ENCODE measurements around the gene MDFIC. TPM values are rescaled to one million over a fixed set of nuclear protein-coding genes. Genes with fewer than 3 reads are reported as not detected.

Gene MDFIC
- total RNA-seq, 1 donor from 2014 or later = 46.8 TPM

DNA sequence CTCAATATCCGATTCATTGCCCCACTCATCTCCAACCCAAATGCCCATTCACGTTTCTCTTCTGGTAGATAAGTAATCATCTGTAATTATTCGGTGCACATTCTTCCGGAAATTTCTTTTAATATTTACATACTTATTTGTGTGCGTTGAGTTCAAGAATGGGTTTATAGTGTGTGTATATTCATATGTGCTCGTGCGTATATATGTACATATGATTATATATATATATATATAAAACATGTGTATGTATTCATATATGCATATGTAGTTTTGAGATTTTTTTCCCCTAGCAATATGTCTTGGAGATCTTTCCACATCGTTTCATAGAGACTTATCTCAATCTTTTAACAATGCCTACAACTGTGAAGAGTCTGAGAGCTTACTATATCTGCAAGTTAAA, 118.2 kb downstream of the MDFIC start:
- DNase-seq = no peak

DNA sequence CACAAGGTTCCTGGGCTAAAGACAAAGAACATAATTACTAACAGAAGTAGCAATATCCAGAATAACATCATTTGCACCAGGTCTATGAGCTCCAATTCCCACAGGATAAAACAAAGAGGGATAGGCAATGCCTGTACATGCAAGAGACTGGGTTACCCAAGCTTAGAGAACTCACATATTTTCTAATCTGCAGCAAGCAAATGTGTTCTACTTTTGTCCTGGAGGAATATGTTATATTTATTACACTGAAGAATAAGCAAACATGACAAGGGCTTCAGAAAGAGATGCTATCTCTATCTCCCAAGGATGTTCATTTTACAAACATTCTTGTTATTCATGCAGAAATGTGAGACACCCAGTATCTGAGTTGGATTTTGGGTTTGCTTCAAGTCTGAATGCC, 118.6 kb downstream of the MDFIC start:
- DNase-seq = no peak

DNA sequence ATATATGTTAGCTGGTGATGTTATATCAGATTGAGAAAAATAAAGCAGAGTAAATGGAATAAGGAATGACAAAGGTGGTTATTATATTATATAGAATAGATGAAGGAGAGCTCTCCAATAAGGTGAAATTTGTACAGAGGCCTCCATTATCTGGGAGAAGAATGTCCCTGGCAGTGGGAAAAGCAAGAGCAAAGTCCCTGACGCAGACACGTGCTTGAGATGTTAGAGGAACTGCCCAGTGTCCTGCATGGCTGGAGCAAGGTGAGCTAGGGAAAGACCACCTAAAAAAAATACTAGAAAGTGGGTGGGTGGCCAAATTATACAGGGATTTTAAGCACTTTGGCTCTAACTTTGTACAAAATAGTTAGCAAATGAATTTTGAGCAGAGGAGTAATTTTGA, 120.7 kb downstream of the MDFIC start:
- DNase-seq = no peak

DNA sequence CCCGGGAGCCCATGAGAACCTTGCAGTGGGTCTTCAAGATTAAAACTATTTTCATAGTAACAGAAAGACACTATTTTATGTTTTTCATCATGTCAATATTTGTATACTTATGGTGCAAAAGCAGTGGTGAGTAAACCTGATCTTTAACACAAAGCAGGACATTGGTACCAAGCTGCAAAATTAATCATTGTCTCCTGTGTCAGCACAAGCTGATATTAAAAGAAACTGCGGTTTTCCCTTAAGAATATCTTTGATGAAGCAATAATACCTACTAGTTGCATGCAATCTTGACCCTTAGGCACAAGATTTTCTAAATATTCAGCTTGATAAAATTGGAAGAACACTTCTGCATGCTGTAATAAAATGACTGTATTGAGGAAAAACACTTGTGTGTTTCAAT, 121.7 kb downstream of the MDFIC start:
- DNase-seq = no peak

DNA sequence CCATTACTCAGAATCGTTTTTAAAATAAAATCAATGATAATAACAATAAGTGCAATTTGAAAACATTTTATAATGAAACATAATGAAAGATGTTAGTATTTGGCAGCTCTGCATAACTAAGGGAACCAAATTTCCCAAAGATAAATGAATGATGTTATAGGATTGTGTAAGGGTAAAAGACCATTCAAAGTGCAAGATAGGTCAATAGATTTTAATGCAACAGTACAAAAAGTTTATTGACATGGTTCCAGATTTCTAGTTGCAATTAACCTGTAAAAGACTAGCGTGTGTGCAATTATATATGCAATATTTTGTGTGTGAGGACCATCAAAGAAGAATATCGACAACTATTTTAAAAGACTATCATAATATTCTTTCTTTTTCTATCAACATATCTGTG, 122.3 kb downstream of the MDFIC start:
- DNase-seq = no peak

DNA sequence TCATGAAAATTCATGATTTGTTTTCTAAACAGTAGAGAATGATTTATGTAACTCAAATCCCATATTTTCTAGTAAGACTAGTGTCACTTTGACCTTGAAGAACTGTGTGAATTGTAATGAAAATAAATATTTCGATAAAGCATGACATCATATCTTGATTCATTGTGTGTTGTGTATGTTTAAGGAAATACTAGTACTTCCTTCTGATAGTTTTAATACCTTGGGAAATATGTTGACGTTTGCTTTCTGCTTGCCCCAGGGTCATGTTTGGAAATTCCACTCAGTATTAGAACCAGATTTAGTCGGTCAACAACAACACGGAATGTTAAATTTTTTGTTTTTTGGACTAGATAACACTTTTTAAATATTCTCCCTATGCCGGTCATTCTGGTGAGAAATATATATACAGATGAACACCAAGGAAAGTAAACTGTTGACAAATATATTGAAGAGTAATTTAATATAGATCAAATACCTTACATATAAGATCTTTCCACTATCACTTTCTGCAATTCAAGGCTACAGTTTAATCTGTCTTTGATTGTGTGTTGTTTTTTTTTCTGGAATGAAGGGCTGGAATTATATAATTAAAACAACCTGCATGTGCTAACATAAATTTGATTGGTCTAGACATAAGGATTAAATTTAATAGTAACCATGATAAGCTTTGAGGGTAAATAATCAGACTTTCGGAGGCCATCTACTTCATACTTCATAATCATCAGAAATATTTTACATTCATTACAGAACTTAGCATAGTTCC, 126.2 kb downstream of the MDFIC start:
- DNase-seq = no peak

DNA sequence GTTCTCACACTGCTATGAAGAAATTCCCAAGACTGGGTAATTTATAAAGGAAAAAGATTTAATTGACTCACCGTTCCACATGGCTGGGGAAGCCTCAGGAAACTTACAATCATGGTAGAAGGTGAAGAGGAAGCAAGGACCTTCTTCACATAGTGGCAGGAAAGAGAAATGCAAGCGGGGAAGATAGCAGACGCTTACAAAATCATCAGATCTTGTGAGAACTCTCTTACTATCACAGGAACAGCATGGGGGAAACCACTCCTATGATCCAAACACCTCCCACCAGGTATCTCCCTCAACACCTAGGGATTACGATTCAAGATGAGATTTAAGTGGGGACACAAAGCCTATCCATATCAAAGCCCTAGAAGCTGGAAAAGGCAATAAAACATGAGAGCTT, 130.8 kb downstream of the MDFIC start:
- no peak for DNase-seq

DNA sequence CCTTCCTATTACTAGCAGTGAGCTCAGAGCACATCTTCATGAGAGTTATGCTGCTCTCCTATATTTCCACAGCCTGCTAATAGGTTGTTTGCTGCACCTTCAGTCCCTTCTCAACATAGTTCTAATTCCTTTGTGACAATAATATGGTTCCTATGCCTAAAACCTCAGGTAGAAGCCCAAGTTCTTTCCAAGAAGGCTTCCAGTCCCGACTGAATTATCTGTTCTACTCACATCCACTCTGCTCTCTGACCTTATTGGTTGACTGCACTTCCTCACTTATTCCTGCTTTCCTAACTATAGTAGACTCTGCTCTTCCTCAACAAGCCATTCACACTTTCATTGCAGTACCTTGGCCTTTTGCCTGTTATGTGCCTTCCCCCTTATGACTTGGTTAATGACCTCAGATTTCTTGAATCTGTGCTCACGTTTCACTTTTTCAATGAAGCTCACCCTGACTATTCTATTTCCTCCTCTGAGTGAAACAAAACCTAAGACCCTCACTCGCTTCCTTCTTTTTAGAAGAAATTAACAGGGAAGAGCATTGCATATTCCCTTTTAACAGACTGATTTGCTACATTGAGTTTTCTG, 132.7 kb downstream of the MDFIC start:
- DNase-seq = no peak

DNA sequence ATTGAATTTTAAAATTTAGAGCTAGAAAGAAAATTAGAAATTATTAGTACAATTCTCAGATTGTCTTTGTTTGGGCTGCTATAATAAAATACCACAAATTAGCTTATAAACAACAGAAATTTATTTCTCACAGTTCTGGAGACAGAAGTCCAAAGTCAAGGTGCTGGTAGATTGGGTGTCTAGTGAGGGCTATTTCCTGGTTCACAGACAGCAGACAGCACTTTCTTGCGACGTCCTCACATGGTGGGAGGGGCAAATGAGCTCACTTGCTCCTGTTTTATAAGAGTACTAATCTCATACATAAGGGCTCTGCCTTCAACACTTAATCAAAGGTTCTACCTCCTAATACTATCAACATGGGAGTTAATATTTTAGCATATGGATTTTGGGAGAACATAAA, 134.1 kb downstream of the MDFIC start:
- DNase-seq = no peak

DNA sequence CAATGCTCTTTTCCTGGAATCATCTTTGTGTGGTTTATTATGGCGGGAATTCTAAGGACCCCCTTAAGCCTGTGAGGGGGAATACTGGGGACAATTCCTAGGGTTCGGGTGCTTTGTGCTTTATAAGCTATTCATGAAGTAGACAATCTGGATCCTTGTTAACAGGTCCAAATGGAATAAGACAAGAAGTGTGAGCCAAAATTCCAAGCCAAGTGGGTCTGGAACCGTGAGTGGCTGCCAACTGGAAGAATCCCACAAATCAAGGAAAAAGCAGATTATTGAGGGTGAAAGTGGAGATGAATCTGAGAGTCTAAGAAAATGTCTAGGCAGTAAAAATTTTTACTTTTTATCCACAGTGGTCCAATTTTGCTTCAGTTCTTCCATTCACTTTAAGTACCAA, 136.8 kb downstream of the MDFIC start:
- no peak for DNase-seq

DNA sequence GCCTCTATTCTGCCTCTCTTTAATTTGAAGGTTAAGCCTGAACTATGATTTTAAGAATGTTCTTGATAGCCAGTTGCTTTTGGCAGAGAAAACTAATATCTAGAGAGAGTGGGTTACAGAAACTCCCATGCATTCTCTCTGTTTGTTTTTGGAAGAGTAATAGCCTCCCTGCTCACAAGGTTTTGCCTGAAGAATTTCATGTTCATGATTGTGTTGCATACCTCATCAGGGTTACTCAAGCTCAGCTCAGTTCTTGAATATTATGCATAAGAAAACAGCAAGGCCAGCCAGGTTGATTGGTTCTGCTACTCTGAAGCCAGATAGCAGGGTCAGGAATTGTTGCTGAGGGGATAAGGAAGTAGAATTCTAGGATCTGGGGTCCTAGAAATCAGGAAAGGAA, 137.4 kb downstream of the MDFIC start:
- DNase-seq = no peak

DNA sequence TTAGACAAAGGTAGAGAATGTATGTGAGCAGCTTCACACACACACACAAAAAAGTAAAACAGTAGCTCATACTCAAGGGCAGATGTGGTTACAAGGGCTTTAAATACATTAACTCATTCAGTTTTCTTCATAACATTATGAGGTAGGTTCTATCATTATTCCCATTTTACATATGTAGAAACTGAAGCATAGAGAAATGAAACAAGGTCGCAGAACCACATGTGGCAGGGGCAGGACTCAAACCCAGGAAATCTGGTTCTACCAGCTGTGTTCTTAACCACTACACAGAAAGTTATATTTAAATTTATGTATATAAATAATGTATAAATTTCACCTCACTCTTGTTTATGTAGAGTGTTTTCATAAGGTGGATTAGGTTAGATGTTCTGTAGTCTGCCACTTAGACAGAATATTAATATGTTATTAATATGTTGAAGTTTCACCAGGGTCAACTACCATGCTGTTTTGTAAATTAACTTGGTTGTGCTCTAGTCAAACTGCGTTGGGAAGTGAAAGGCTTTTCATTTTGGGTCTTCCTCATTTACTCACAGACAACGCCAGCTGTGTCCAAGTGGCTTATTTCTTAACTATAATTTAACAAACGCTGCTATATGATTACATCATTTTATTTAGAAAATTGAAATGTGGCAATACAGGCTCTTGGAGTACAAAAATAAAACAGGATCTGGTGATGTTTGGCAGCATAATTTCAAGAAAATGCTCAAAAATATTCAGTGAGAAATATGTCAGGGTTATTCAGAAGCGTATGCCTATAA, 138.4 kb downstream of the MDFIC start:
- no peak for DNase-seq

DNA sequence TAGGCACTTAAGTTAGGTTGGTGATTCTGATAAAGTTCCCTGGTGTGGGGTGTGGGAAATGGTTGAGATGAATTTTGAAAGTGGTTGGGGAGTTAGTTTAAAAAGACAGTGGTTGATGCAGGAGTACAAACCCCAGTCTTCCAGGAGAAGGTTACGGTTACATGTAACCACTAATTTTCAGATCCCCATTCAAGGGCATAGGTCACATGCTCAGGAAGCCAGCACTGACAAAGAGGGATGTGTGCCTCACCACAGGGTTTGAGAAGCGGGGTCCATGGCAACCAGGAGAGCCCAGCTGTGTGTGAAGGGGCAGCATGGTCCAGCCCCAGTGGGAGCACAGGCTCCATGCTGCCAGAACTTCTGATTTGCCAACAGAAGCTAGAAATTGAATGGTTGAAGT, 144.2 kb downstream of the MDFIC start:
- no peak for DNase-seq

DNA sequence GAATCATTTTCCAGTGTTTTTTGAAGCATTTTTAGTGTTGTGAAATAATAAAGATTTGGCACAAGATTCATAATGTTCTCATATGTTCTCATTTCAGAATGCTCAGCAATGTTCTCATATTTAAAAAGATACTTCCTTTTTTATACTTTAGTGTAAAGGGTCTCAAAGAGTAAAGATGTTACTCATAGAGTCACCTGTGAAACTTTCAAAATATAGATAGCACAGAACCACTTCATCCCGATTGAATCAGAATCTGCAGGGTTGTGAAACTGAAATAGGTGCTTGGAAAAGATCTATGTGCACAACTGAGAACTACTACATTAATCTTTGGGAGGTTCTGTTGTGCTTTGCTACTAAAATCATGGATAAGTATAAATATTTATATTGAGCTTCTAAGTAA, 144.7 kb downstream of the MDFIC start:
- no peak for DNase-seq

DNA sequence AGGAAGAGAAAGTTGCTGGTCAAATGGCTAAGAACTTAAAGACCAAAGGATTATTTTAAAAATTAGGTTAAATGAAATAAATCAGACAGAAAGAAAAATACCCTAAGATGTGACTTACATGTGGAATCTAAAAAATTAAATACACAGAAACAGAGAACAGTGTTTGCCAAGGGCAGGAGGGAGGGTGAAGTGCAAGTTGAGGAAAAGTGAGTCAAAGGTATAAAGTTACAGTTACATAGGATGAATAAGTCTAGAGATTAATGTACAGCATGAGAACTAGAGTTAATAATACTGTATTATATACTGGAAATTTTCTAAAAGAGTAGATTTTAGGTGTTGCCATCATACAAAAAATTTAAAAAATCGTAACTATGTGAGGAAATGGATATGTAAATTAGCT, 146.3 kb downstream of the MDFIC start:
- no peak for DNase-seq
